Mucosa of stomach (tissue), 1 donor: ENCODE measurements around the gene NUDT22.

Experiments used
- H3K27me3 ChIP-seq: one replicate; pipeline ENCODE4 v1.7.0; 2013; ENCODE audit warnings: mild to moderate bottlenecking, low read length; ENCODE audit not compliant: control insufficient read depth, insufficient read depth
- H3K36me3 ChIP-seq: one replicate; pipeline ENCODE4 v1.7.0; 2013; ENCODE audit warnings: low read length; ENCODE audit not compliant: control insufficient read depth, insufficient read depth
- H3K4me1 ChIP-seq: one replicate; pipeline ENCODE4 v1.7.0; 2013; ENCODE audit warnings: mild to moderate bottlenecking, low read length; ENCODE audit not compliant: control insufficient read depth, insufficient read depth
- H3K4me3 ChIP-seq: one replicate; pipeline ENCODE4 v1.7.0; 2013; ENCODE audit warnings: low read length
- H3K9ac ChIP-seq: one replicate; pipeline ENCODE4 v1.7.0; 2013; ENCODE audit warnings: mild to moderate bottlenecking, low read length, moderate library complexity
- H3K9me3 ChIP-seq: one replicate; pipeline ENCODE4 v1.7.0; 2013; ENCODE audit warnings: mild to moderate bottlenecking, low read length, moderate library complexity; ENCODE audit not compliant: control insufficient read depth
- donor health status: Pancreatic carcinoma.

NUDT22 gene

DNA sequence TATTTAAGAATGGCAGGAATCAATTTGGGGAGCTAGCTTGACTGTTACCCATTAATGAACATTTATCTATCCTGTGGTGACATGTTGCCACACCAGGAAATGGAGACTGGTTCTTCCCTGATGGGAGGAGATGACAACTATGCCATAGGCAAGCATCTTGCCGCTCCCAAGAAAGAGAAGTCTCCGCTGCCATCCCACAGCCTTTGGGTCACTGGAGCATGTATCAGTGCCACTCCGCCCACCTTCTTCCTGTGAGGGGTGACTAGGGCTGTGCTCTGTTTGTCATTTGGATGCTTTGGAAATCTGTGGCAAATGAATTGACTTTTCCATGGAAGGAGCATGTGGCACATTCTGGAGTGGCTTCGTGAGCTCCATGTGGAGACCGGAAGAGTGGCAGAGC is 33.6 kb upstream of the NUDT22 start:
- H3K4me3 ChIP-seq = no peak overlapping the region
- no peak overlapping the region for H3K9ac ChIP-seq
- no peaks in the 10 kb centered on the region for H3K9me3 ChIP-seq
- peaks cover 7% of the 10 kb centered on the region for H3K4me1 ChIP-seq
- H3K36me3 ChIP-seq = peaks cover 18% of the 10 kb centered on the region
- H3K27me3 ChIP-seq = no peaks in the 10 kb centered on the region

GRCh38 chr11:64196626-64197025 is 29.4 kb upstream of the NUDT22 start:
- peaks cover 28% of the 10 kb centered on the region for H3K36me3 ChIP-seq
- no peaks in the 10 kb centered on the region for H3K9me3 ChIP-seq
- no peaks in the 10 kb centered on the region for H3K27me3 ChIP-seq
- no peaks in the 10 kb centered on the region for H3K4me1 ChIP-seq
- H3K9ac ChIP-seq = no peak overlapping the region
- H3K4me3 ChIP-seq = no peak overlapping the region

GRCh38 chr11:64198511-64198910 is 27.6 kb upstream of the NUDT22 start:
- Histone ChIP-seq H3K27me3 (no peaks in the 10 kb centered on the region), H3K9ac (no peak overlapping the region), H3K9me3 (no peaks in the 10 kb centered on the region), H3K4me1 (no peaks in the 10 kb centered on the region), H3K4me3 (no peak overlapping the region), H3K36me3 (peaks cover 29% of the 10 kb centered on the region)

DNA sequence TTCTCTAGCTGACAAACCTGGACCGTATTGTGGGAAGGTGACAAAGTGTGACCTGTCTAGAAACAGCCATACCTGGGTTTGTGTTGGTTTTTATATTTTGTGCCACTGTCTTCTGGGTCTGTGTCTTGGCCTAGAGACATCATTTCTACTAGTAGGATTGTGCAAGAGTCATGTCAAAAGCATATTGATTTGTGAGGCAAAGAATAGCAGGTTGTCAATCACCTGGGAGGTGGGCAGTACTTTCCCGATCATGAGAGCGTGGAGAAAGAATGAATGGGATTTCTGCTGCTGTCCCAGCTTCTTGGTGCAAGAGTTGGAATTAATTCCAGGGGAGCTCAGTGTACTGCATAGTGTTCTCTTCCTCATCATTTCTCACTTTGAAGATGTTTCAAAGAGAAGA is 24.5 kb upstream of the NUDT22 start:
- H3K9ac ChIP-seq = no peak overlapping the region
- H3K27me3 ChIP-seq = no peaks in the 10 kb centered on the region
- no peaks in the 10 kb centered on the region for H3K9me3 ChIP-seq
- no peak overlapping the region for H3K4me3 ChIP-seq
- peaks cover 23% of the 10 kb centered on the region for H3K4me1 ChIP-seq
- peaks cover 28% of the 10 kb centered on the region for H3K36me3 ChIP-seq

DNA sequence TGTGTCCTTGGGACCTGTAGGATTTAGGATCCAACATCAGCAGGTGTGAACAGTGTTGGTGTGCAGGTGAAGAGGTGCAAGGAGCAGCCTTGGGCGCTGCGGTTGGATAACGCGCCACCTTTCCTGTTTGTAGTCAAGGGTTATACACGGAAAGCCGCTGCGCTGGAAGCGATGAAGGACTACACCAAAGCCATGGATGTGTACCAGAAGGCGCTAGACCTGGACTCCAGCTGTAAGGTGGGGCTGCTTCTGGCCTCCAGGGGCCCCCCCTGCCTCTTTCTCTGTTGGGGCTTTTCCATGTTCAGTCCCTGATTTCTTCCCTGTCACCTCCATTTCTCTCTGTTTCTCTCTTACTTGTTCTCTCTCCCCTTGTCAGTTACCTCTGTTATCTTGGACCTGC is 23.1 kb upstream of the NUDT22 start:
- Histone ChIP-seq H3K9ac (no peak overlapping the region), H3K27me3 (no peaks in the 10 kb centered on the region), H3K9me3 (no peaks in the 10 kb centered on the region), H3K36me3 (peaks cover 19% of the 10 kb centered on the region), H3K4me3 (no peak overlapping the region), H3K4me1 (peaks cover 37% of the 10 kb centered on the region)

DNA sequence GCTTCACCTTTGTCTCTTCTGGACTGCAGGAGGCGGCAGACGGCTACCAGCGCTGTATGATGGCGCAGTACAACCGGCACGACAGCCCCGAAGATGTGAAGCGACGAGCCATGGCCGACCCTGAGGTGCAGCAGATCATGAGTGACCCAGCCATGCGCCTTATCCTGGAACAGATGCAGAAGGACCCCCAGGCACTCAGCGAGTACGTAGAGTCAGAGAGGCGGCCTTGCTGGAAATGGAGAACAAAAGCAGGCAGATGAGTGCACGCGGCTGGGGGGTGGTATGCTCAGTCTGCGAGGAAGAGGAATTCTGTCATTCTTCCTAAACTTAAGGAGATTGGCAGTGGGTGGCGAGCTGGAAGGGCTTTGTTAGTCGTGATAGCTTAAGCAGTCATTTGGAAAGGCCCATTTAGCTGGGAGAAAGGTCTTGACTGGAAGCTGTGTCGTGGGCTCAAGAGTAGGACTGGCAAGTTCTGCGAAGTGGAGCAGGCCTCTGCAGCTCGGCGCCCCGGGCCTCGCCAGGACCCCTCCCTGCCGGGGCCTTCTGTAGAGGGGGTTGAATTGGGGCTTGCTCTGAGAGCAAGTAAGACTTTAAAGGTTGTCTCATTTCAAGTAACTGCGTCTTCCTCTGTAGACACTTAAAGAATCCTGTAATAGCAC is 22.5 kb upstream of the NUDT22 start:
- peaks cover 43% of the 10 kb centered on the region for H3K4me1 ChIP-seq
- peaks cover 19% of the 10 kb centered on the region for H3K36me3 ChIP-seq
- H3K9me3 ChIP-seq = no peaks in the 10 kb centered on the region
- no peak overlapping the region for H3K4me3 ChIP-seq
- no peaks in the 10 kb centered on the region for H3K27me3 ChIP-seq
- no peak overlapping the region for H3K9ac ChIP-seq

DNA sequence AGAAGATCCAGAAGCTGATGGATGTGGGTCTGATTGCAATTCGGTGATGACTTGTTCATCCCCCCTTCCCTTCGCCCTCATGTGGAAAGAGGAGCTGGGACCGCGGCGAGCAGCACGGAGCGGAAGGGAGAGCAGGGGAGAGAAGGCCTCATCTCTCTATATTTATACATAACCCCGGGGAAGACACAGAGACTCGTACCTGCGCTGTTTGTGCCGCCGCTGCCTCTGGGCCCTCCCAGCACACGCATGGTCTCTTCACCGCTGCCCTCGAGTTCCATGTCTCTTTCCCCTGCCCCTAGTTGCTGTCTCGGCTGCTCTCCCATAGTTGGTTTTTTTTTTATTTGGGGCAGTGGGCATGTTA is 22.0 kb upstream of the NUDT22 start:
- H3K4me3 ChIP-seq = no peak overlapping the region
- peaks cover 45% of the 10 kb centered on the region for H3K4me1 ChIP-seq
- H3K27me3 ChIP-seq = no peaks in the 10 kb centered on the region
- no peak overlapping the region for H3K9ac ChIP-seq
- no peaks in the 10 kb centered on the region for H3K9me3 ChIP-seq
- peaks cover 19% of the 10 kb centered on the region for H3K36me3 ChIP-seq

- H3K4me3 ChIP-seq = no peak overlapping the region
- H3K9me3 ChIP-seq = no peaks in the 10 kb centered on the region
- peaks cover 19% of the 10 kb centered on the region for H3K36me3 ChIP-seq
- no peak overlapping the region for H3K9ac ChIP-seq
- no peaks in the 10 kb centered on the region for H3K27me3 ChIP-seq
- peaks cover 45% of the 10 kb centered on the region for H3K4me1 ChIP-seq
Measured at GRCh38 chr11:64204464-64204989, 21.5 kb upstream of the NUDT22 start.

DNA sequence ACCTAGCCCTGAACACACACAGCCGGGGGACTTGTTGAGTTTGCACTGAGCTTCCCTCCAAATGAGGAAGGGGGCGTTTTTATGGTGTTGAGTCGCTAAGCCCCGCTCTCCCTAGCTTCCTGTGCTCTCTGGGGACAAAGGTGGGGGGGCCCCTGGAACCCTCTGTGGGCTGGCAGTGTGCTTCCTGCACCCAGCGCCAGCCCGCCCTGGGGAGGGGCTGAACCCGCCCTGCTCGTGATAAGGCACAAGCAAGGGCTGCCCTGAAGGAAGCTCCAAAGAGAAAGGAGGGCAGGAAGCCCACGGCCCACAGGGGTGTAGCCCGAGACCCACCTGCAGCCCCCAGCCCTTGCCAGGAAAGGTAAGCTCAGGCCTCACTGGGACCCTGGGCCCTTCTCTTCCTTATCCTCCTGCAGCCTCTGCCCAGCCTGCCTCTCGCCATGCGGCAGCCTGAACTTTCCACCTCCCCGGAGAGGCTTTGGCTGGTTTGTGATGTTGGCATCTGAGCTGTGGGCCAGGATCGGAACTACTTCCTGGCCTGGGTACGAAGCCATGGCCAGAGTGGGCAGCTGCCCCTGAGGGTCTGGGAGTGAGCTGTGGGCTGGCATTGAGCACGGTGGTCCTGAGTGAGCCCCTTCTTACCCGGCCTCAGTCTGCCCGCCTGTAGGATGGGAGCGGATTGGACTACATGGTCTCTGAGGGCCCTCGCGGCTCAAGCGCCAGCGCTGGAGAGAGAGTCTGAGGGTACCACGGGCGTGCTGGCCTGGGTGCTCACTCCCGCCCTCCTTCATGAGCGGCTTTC is 19.4 kb upstream of the NUDT22 start, which contains the start of gene FERMT3:
FERMT3 (plus strand) TSS at position 265 of the 799 bp plus-strand sequence. CDS start 644 bp downstream, outside the sequence.
- H3K27me3 ChIP-seq = no peaks in the 10 kb centered on the region
- H3K36me3 ChIP-seq = peaks cover 12% of the 10 kb centered on the region
- peak within 1 kb of the TSS; percentile 84 for H3K9ac ChIP-seq
- peak within 1 kb of the TSS; percentile 77 for H3K4me3 ChIP-seq
- peaks cover 45% of the 10 kb centered on the region for H3K4me1 ChIP-seq
- H3K9me3 ChIP-seq = no peaks in the 10 kb centered on the region

- peak overlapping the region; percentile 84 for H3K9ac ChIP-seq
- peak overlapping the region; percentile 77 for H3K4me3 ChIP-seq
- peaks cover 12% of the 10 kb centered on the region for H3K36me3 ChIP-seq
- no peaks in the 10 kb centered on the region for H3K9me3 ChIP-seq
- no peaks in the 10 kb centered on the region for H3K27me3 ChIP-seq
- H3K4me1 ChIP-seq = peaks cover 45% of the 10 kb centered on the region
Measured at GRCh38 chr11:64207256-64208085, 18.6 kb upstream of the NUDT22 start.

DNA sequence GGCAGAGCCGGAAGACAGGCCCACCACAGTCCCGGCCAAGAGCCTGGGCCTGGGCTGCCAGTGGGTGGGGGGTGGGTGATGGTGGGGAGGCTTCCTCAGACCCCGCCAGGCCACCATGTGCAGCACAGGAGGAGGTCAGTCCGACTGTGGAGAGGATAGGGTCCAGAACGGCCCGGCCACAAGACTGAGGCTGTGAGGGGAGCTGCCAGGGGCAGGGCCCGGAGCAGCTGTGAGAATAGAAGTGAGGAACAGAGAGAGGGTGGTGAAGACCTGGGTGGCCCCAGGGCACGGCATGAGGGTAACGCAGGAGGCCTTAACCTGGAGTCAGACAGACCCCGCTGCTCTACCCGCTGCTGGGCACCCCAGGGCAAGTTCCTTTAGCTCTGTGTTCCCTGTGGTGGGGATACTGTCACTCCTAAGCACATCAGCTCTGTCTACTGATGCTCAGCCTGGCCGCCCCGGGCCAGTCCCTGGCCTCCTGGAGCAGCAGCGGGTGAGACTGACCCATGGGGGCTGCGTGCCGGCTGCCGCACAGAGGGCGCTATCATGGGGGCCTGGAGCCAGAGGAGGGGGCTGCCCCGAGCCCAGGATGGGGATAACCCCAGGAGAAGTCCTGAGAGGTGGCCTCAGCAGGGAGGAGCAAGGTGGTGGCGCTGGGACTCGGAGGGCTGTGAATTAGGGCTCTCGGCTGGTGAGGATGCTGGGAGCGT is 17.8 kb upstream of the NUDT22 start:
- peaks cover 12% of the 10 kb centered on the region for H3K36me3 ChIP-seq
- H3K4me1 ChIP-seq = peaks cover 45% of the 10 kb centered on the region
- no peak overlapping the region for H3K4me3 ChIP-seq
- H3K27me3 ChIP-seq = no peaks in the 10 kb centered on the region
- no peaks in the 10 kb centered on the region for H3K9me3 ChIP-seq
- H3K9ac ChIP-seq = peak overlapping the region; percentile 84
